HepG2 (cell line): ENCODE data around the gene CD1D.
"Not testable (repeated sequence)": the region's sequence is repeated elsewhere in the genome, so short reads cannot be mapped to it uniquely, and the experiment has no call there.

Experiments
- FOXO4 ChIP-seq: sonication (generic); formaldehyde crosslinking; conservative IDR thresholded peaks from 2 replicates; pipeline ENCODE4 v1.8.1; 2023; ENCODE audit warnings: missing genetic modification reagents
- GATA4 ChIP-seq: sonication (generic); IDR thresholded peaks from 2 replicates; pipeline ENCODE4 v1.6.1; 2016; ENCODE audit warnings: antibody characterized with exemption, low read depth, borderline replicate concordance
- MTA1 ChIP-seq: sonication (generic); formaldehyde crosslinking; IDR thresholded peaks from 2 replicates; pipeline ENCODE4 v1.4.0; 2020; ENCODE audit warnings: missing genetic modification reagents, mild to moderate bottlenecking, borderline replicate concordance
- RFX5 ChIP-seq: IDR thresholded peaks from 2 replicates; pipeline ENCODE4 v1.6.1; 2011; ENCODE audit warnings: low read depth, low read length, improper control_type of control experiment
- STAG1 ChIP-seq: sonication (generic); formaldehyde crosslinking; IDR thresholded peaks from 2 replicates; pipeline ENCODE4 v1.4.0; 2020; ENCODE audit warnings: missing genetic modification reagents

DNA sequence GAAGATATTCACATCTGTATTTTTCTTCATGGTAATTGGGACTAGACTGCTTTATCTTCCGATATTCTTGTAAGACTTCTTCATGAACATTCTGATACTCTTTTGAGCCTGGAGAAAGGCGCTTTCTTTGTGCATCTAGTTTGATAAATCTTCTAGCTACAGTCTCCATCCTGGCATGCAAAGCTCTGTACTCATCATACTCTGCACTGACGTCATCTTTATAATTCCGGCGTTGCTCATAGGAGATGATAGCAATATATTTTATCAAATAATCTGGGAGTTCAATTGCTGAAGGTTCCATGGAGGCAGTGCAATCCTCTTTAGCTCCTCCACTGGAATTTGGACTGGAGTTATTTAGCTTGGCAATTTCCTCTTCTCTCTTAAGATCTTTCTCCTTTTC, 4.8 kb upstream of the CD1D start:
- not testable (repeated sequence) for TF ChIP-seq GATA4; FOXO4 (CRISPR knock-in tag); STAG1 (CRISPR knock-in tag); MTA1 (CRISPR knock-in tag); RFX5
